Measurements from ENCODE around the gene DIAPH2. TPM values are rescaled to one million over a fixed set of nuclear protein-coding genes. Genes with fewer than 3 reads are reported as not detected.

DIAPH2 gene
- total and polyA plus RNA-seq, 2 of the 13 experiments (the other 11 are each of a cell fraction or from before 2014, with no cell fraction given): 2.1 to 8.5 TPM

DNA sequence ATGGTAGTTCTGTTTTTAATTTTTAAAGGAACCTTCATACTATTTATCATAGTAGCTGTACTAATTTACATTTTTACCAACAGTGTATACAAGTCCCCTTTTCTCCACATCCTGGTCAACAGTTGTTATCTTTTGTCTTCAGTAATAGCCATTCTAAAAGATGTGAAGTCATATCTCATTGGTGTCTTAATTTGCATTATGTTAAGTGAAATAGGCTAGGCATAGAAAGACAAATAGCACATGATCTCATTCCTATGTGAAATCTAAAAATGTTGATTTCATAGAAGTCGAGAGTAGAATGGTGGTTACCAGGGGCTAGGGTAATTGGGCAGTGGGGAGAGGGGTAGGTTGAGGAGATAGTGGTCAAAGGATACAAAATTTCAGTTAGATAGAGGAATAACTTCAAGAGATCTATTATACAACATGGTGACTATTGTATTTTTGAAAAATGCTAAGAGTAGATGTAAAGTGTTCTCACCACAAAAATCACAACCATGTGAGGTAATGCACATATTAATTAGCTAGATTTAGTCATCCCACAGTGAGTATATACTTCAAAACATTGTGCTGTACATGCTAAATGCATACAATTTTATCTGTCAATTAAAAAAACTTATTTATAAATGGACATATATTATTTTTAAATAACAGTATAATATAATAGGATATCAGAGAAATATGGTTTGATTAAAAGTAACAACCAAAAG, 58.9 kb downstream of the DIAPH2 start:
- H3K9ac ChIP-seq (ENCODE audit: insufficient read depth, low read depth, low read length): no peak overlapping the region
- no peaks in the 10 kb centered on the region for H3K36me3 ChIP-seq (replicated peaks in 1 of 2; ENCODE audit: control insufficient read depth in 1 of 2, insufficient read depth in 2 of 2, low read length in 2 of 2)
- ChIA-PET CTCF (ENCODE audit: low intra/inter-chr PET ratio, low total read pairs) (no interaction called here), POLR2A (no interaction called here)
- no peaks in the 10 kb centered on the region for H3K27me3 ChIP-seq (ENCODE audit: control insufficient read depth in 1 of 2, insufficient read depth in 2 of 2, low read length in 2 of 2)
- peaks cover 7% of the 10 kb centered on the region; the same call in 1 of the 2 replicates for H3K4me1 ChIP-seq (ENCODE audit: insufficient read depth, low read length)
- H2AFZ ChIP-seq (ENCODE audit: low read length): no peak overlapping the region
- DNase-seq (ENCODE audit: low spot score) (no peak), ATAC-seq (no peak), FAIRE-seq (no peak)
- 96% methylated on average over 1 of the region's 1 CpG for WGBS (ENCODE audit: low lambda C conversion rate)
- H3K4me2 ChIP-seq (ENCODE audit: low read depth, low read length): no peak overlapping the region
- H3K9me3 ChIP-seq (ENCODE audit: low read length): no peaks in the 10 kb centered on the region
- H3K4me3 ChIP-seq (replicated peaks in 1 of 3; ENCODE audit: insufficient read depth in 1 of 3, low read depth in 2 of 3, low read length in 3 of 3): no peak overlapping the region
- intact Hi-C loops (cut with micrococcal nuclease; ENCODE audit: unreplicated experiment): no loop called here
- in situ Hi-C loops (cut with HindIII; ENCODE audit: extremely low pct_ligation_motif_present, low pct_unique_long_range_greater_than_20kb): no loop called here
- no peak overlapping the region for H3K27ac ChIP-seq (ENCODE audit: extremely low read length, insufficient read depth, low read length)
- no TSS peak for BruUV-seq (replicated peaks)
- H3K79me2 ChIP-seq (ENCODE audit: insufficient read depth, low read length): no peaks in the 10 kb centered on the region
- TF ChIP-seq ZNF766 (CRISPR knock-in tag; IDR thresholded peaks at IDR 0.05; ENCODE audit: borderline replicate concordance) (no peak), REL (CRISPR knock-in tag; conservative IDR thresholded peaks at IDR 0.05) (no peak), ATAD3A (CRISPR knock-in tag; IDR thresholded peaks at IDR 0.05) (no peak), ARHGAP35 (CRISPR knock-in tag; IDR thresholded peaks at IDR 0.05; ENCODE audit: borderline replicate concordance) (no peak)
- TF ChIP-seq, protein P1, sequence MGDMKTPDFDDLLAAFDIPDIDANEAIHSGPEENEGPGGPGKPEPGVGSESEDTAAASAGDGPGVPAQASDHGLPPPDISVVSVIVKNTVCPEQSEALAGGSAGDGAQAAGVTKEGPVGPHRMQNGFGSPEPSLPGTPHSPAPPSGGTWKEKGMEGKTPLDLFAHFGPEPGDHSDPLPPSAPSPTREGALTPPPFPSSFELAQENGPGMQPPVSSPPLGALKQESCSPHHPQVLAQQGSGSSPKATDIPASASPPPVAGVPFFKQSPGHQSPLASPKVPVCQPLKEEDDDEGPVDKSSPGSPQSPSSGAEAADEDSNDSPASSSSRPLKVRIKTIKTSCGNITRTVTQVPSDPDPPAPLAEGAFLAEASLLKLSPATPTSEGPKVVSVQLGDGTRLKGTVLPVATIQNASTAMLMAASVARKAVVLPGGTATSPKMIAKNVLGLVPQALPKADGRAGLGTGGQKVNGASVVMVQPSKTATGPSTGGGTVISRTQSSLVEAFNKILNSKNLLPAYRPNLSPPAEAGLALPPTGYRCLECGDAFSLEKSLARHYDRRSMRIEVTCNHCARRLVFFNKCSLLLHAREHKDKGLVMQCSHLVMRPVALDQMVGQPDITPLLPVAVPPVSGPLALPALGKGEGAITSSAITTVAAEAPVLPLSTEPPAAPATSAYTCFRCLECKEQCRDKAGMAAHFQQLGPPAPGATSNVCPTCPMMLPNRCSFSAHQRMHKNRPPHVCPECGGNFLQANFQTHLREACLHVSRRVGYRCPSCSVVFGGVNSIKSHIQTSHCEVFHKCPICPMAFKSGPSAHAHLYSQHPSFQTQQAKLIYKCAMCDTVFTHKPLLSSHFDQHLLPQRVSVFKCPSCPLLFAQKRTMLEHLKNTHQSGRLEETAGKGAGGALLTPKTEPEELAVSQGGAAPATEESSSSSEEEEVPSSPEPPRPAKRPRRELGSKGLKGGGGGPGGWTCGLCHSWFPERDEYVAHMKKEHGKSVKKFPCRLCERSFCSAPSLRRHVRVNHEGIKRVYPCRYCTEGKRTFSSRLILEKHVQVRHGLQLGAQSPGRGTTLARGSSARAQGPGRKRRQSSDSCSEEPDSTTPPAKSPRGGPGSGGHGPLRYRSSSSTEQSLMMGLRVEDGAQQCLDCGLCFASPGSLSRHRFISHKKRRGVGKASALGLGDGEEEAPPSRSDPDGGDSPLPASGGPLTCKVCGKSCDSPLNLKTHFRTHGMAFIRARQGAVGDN (CRISPR knock-in tag; IDR thresholded peaks at IDR 0.05): no peak
- TF ChIP-seq, protein P2, sequence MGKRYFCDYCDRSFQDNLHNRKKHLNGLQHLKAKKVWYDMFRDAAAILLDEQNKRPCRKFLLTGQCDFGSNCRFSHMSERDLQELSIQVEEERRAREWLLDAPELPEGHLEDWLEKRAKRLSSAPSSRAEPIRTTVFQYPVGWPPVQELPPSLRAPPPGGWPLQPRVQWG (CRISPR knock-in tag; IDR thresholded peaks at IDR 0.05; ENCODE audit: borderline replicate concordance, low read depth): no peak
- H4K20me1 ChIP-seq (ENCODE audit: insufficient read depth, low read length): no peaks in the 10 kb centered on the region

Data from HepG2 (cell line).